Epithelial cell of umbilical artery (primary cell): ENCODE measurements around the gene DNAJB12. TPM values are rescaled to one million over a fixed set of nuclear protein-coding genes. Genes with fewer than 3 reads are reported as not detected.

Experiments used
- total RNA-seq: library from RNA; depleted of rRNA; stranded (reverse); fragments of >200 nt; gene quantifications from 2 replicates; pipeline ENCODE4 v1.2.3, GENCODE V29; 2014

The DNAJB12 gene
- 17.9 and 18.2 TPM in 2 replicates for total RNA-seq

GRCh38 chr10:72354356-72355213, at the start of gene DNAJB12:
DNAJB12 (minus strand) TSS chr10:72354919; CDS start chr10:72354897, 22 bp downstream.

Other genes with a start within 250 kb of the DNAJB12 start
- 40.9 and 54.7 TPM in 2 replicates for gene ANAPC16, start 138.9 kb downstream of the DNAJB12 start, total RNA-seq
- gene ASCC1, start 138.6 kb downstream of the DNAJB12 start, total RNA-seq: 29.6 and 30.4 TPM in 2 replicates
- gene DDIT4, start 81.0 kb downstream of the DNAJB12 start, total RNA-seq: 152 and 176 TPM in 2 replicates